GM12878 (cell line): ENCODE data around the gene MYBPC2. TPM values are rescaled to one million over a fixed set of nuclear protein-coding genes. Genes with fewer than 3 reads are reported as not detected.

Experiments used
- BRCA1 ChIP-seq: IDR thresholded peaks from 2 replicates; pipeline ENCODE4 v1.6.1; 2011; ENCODE audit warnings: low read depth, low read length, improper control_type of control experiment
- CBFB ChIP-seq: IDR thresholded peaks from 2 replicates; pipeline ENCODE4 v1.6.1; 2016; ENCODE audit warnings: antibody characterized with exemption, low read depth
- CHD1 ChIP-seq: IDR thresholded peaks from 2 replicates; pipeline ENCODE4 v1.6.1; 2012; ENCODE audit warnings: low read depth, low read length, improper control_type of control experiment
- EED ChIP-seq: sonication (generic); IDR thresholded peaks from 2 replicates; pipeline ENCODE4 v1.6.1; 2016; ENCODE audit warnings: antibody characterized with exemption, low read depth
- HDAC6 ChIP-seq: fragments of 200-600 bp; sonication (generic); IDR thresholded peaks from one replicate; pipeline ENCODE4 v1.8.0; 2017; ENCODE audit warnings: antibody characterized with exemption; ENCODE audit not compliant: unreplicated experiment
- IKZF1 ChIP-seq: fragments of 450-650 bp; conservative IDR thresholded peaks from 2 replicates; pipeline ENCODE4 v1.6.1; 2017; ENCODE audit warnings: antibody characterized with exemption, mild to moderate bottlenecking
- JUNB ChIP-seq: IDR thresholded peaks from 2 replicates; pipeline ENCODE4 v1.6.1; 2016; ENCODE audit warnings: antibody characterized with exemption, mild to moderate bottlenecking
- LARP7 ChIP-seq: fragments of 450-650 bp; IDR thresholded peaks from 2 replicates; pipeline ENCODE4 v1.6.1; 2017; ENCODE audit warnings: mild to moderate bottlenecking
- NFIC ChIP-seq: IDR thresholded peaks from 2 replicates; pipeline ENCODE4 v1.6.1; 2012; ENCODE audit warnings: low read depth, mild to moderate bottlenecking, inconsistent platforms, low read length, moderate library complexity
- POLR2AphosphoS5 ChIP-seq: IDR thresholded peaks from 2 replicates; pipeline ENCODE4 v1.6.1; 2011; ENCODE audit warnings: mild to moderate bottlenecking, low read length, inconsistent platforms
- RCOR1 ChIP-seq: conservative IDR thresholded peaks from 2 replicates; pipeline ENCODE4 v1.6.1; 2012; ENCODE audit warnings: low read depth, low read length, improper control_type of control experiment
- SP1 ChIP-seq: IDR thresholded peaks from one replicate; pipeline ENCODE4 v1.6.1; 2011; ENCODE audit warnings: low read depth, low read length
- TBL1XR1 ChIP-seq: IDR thresholded peaks from 2 replicates; pipeline ENCODE4 v1.6.1; 2012; ENCODE audit warnings: low read depth, low read length, improper control_type of control experiment
- ZNF384 ChIP-seq: IDR thresholded peaks from 2 replicates; pipeline ENCODE4 v1.6.1; 2012; ENCODE audit warnings: low read depth, mild to moderate bottlenecking, low read length, improper control_type of control experiment, borderline replicate concordance
- polyA plus RNA-seq, 11 experiments: library from polyadenylated mRNA; depleted of rRNA in 4 of 11; unstranded in 6 of 11; stranded (reverse) in 5 of 11; fragments of >200 nt; fragmentation: Nextera tagmentation in 4 of 11; fragmentation: Illumina TruSeq in 1 of 11; extraction: Ambion mirVana in 4 of 11; extraction: Trizol in 1 of 11; gene quantifications; 1 replicate in 1 of 11; 2 replicates in 10 of 11; pipeline versions ENCODE4 v1.2.1 to v1.2.3, GENCODE V29; 2011 to 2016; ENCODE audit warnings: inconsistent platforms in 2 of 11, missing spikeins in 2 of 11, low read depth in 1 of 11
- total RNA-seq, 4 experiments: library from RNA; depleted of rRNA in 3 of 4; stranded (reverse); fragments of >200 nt in 3 of 4; fragmentation: Illumina TruSeq in 1 of 4; extraction: Trizol in 1 of 4; gene quantifications; 2 replicates each; pipeline versions ENCODE4 v1.2.1 to v1.2.3, GENCODE V29; 2013 to 2021
- TF ChIP-seq, protein P1 (sequence below): fragments of 450-650 bp; IDR thresholded peaks from 2 replicates; pipeline ENCODE4 v1.6.1; 2017; ENCODE audit warnings: low read depth, mild to moderate bottlenecking, moderate library complexity
- TF ChIP-seq, protein P2 (sequence below): fragments of 450-650 bp; formaldehyde crosslinking; IDR thresholded peaks from 2 replicates; pipeline ENCODE4 v1.4.0; 2020; ENCODE audit warnings: mild to moderate bottlenecking, moderate library complexity
- TF ChIP-seq, protein P3 (sequence below): fragments of 450-650 bp; IDR thresholded peaks from 2 replicates; pipeline ENCODE4 v1.6.1; 2016; ENCODE audit warnings: mild to moderate bottlenecking

MYBPC2 gene
- total and polyA plus RNA-seq, 10 of the 15 experiments (the other 5 are each of a cell fraction or from before 2014, with no cell fraction given), result 0.09 to 2.6 (median 0.61) TPM

DNA sequence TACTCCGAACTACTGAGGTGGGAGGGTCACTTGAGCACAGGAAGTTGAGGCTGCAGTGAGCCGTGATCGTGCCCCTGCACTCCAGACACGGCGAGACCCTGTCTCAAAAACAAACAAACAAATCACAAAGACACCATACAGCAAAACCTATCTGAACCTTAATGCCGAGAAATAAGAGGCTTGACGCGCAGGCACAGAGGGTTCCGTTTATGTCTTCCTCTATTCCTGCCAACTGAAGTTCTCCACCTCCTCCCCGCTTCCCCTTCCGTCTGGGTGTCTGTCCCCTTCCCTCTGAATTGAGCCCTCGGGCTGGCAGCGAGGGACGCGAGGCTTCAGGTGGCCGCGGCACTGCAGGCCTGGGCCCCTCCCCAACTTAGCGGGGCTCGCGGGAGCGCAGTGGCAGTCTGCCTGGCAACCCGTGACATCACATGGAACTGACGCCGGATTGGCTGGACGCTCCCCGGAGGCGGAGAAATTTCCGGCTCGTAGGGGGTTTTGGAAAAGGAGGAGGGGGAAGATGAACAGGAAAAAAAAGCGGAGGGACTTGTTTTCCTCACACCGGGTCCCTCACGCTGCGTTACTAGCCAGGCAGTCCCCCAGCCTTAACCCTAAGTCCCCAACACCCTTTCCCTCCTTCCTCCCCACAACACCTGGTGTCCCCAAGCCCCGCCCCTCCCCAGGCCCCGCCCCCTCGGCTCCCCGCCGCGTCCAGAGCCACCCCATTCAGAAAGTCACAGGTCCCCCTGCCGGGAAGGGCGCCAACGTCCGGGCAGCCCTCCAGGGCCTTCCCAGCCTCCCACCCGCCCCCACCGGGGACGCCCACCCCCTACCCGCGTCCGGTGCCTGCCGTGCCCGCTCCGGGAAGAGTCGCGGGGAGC, 1.1 kb upstream of the MYBPC2 start (continued):
- TF ChIP-seq LARP7 (peak; percentile 26; the same call in 1 of the 2 replicates), CHD1 (0 out of 2 replicates have a peak, but pooled peaks have one; percentile 47), TBL1XR1 (no peak), SP1 (peak; percentile 52), CBFB (no peak), HDAC6 (no peak), POLR2AphosphoS5 (peak; percentile 66; the same call in 1 of the 2 replicates), BRCA1 (no peak), NFIC (no peak), ZNF384 (no peak), IKZF1 (0 out of 2 replicates have a peak, but pooled peaks have one; percentile 28), EED (peak; percentile 34; the same call in 1 of the 2 replicates), JUNB (no peak), RCOR1 (no peak)
- TF ChIP-seq, protein P1, sequence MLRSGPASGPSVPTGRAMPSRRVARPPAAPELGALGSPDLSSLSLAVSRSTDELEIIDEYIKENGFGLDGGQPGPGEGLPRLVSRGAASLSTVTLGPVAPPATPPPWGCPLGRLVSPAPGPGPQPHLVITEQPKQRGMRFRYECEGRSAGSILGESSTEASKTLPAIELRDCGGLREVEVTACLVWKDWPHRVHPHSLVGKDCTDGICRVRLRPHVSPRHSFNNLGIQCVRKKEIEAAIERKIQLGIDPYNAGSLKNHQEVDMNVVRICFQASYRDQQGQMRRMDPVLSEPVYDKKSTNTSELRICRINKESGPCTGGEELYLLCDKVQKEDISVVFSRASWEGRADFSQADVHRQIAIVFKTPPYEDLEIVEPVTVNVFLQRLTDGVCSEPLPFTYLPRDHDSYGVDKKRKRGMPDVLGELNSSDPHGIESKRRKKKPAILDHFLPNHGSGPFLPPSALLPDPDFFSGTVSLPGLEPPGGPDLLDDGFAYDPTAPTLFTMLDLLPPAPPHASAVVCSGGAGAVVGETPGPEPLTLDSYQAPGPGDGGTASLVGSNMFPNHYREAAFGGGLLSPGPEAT, result 0 out of 2 replicates have a peak, but pooled peaks have one; percentile 26
- TF ChIP-seq, protein P2, sequence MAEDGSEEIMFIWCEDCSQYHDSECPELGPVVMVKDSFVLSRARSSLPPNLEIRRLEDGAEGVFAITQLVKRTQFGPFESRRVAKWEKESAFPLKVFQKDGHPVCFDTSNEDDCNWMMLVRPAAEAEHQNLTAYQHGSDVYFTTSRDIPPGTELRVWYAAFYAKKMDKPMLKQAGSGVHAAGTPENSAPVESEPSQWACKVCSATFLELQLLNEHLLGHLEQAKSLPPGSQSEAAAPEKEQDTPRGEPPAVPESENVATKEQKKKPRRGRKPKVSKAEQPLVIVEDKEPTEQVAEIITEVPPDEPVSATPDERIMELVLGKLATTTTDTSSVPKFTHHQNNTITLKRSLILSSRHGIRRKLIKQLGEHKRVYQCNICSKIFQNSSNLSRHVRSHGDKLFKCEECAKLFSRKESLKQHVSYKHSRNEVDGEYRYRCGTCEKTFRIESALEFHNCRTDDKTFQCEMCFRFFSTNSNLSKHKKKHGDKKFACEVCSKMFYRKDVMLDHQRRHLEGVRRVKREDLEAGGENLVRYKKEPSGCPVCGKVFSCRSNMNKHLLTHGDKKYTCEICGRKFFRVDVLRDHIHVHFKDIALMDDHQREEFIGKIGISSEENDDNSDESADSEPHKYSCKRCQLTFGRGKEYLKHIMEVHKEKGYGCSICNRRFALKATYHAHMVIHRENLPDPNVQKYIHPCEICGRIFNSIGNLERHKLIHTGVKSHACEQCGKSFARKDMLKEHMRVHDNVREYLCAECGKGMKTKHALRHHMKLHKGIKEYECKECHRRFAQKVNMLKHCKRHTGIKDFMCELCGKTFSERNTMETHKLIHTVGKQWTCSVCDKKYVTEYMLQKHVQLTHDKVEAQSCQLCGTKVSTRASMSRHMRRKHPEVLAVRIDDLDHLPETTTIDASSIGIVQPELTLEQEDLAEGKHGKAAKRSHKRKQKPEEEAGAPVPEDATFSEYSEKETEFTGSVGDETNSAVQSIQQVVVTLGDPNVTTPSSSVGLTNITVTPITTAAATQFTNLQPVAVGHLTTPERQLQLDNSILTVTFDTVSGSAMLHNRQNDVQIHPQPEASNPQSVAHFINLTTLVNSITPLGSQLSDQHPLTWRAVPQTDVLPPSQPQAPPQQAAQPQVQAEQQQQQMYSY (CRISPR knock-in tag), result no peak
- TF ChIP-seq, protein P3, sequence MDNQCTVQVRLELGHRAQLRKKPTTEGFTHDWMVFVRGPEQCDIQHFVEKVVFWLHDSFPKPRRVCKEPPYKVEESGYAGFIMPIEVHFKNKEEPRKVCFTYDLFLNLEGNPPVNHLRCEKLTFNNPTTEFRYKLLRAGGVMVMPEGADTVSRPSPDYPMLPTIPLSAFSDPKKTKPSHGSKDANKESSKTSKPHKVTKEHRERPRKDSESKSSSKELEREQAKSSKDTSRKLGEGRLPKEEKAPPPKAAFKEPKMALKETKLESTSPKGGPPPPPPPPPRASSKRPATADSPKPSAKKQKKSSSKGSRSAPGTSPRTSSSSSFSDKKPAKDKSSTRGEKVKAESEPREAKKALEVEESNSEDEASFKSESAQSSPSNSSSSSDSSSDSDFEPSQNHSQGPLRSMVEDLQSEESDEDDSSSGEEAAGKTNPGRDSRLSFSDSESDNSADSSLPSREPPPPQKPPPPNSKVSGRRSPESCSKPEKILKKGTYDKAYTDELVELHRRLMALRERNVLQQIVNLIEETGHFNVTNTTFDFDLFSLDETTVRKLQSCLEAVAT, result peak; percentile 67
- TF ChIP-seq, all 136 proteins: peak for 38
